SK-N-SH (cell line): ENCODE measurements around the gene CCNL1.

Experiments used
- CTCF ChIP-seq: fragments of 200-600 bp; sonication (generic); IDR thresholded peaks from 2 replicates; pipeline ENCODE4 v1.6.1; 2017; ENCODE audit warnings: antibody characterized with exemption, mild to moderate bottlenecking, moderate library complexity
- FOXM1 ChIP-seq: IDR thresholded peaks from 2 replicates; pipeline ENCODE4 v1.4.0; 2012; ENCODE audit warnings: low read depth, mild to moderate bottlenecking
- RCOR1 ChIP-seq: fragments of 150-350 bp; IDR thresholded peaks from 2 replicates; pipeline ENCODE4 v1.6.1; 2017; ENCODE audit warnings: antibody characterized with exemption, low read length
- REST ChIP-seq: IDR thresholded peaks from 2 replicates; pipeline ENCODE4 v1.6.1; 2012; ENCODE audit warnings: mild to moderate bottlenecking, low read depth, low read length, moderate library complexity
- SIN3A ChIP-seq: IDR thresholded peaks from 2 replicates; pipeline ENCODE4 v1.6.1; 2012; ENCODE audit warnings: low read depth, mild to moderate bottlenecking, low read length, moderate library complexity, borderline replicate concordance
- TAF1 ChIP-seq: IDR thresholded peaks from 2 replicates; pipeline ENCODE4 v1.6.1; 2012; ENCODE audit warnings: low read depth, mild to moderate bottlenecking, low read length, moderate library complexity, borderline replicate concordance
- TF ChIP-seq, protein P1 (sequence below): IDR thresholded peaks from 2 replicates; pipeline ENCODE4 v1.4.0; 2012; ENCODE audit warnings: low read depth, borderline replicate concordance

DNA sequence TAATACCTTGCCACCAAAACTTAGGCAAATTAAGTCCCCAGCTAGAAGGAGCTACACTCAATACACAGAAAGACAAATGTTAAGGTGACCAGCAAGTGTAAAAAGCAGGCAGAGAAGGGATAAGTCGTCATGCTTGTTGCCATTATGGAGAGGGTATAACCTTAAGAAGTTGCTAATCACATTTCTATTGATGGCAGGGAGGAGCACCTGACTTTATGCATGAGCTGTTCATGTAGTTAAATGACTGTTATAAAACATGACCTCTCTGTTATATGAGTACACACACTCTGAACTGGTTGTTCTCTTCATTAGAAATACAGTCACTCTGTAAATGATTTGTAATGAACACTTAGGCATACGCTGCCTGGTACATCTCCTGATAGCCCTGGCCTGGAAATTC, 6.6 kb upstream of the CCNL1 start:
- no peak for TF ChIP-seq CTCF
- TF ChIP-seq SIN3A, result no peak
- no peak for TF ChIP-seq FOXM1
- TF ChIP-seq TAF1, result no peak
- no peak for TF ChIP-seq RCOR1
- TF ChIP-seq, protein P1, sequence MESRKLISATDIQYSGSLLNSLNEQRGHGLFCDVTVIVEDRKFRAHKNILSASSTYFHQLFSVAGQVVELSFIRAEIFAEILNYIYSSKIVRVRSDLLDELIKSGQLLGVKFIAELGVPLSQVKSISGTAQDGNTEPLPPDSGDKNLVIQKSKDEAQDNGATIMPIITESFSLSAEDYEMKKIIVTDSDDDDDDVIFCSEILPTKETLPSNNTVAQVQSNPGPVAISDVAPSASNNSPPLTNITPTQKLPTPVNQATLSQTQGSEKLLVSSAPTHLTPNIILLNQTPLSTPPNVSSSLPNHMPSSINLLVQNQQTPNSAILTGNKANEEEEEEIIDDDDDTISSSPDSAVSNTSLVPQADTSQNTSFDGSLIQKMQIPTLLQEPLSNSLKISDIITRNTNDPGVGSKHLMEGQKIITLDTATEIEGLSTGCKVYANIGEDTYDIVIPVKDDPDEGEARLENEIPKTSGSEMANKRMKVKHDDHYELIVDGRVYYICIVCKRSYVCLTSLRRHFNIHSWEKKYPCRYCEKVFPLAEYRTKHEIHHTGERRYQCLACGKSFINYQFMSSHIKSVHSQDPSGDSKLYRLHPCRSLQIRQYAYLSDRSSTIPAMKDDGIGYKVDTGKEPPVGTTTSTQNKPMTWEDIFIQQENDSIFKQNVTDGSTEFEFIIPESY, result no peak
- TF ChIP-seq REST, result no peak
